Measurements from ENCODE around the gene SAMMSON.

GRCh38 chr3:70057426-70057825 lies 57.9 kb downstream of the SAMMSON start:
- TF ChIP-seq, protein P1, sequence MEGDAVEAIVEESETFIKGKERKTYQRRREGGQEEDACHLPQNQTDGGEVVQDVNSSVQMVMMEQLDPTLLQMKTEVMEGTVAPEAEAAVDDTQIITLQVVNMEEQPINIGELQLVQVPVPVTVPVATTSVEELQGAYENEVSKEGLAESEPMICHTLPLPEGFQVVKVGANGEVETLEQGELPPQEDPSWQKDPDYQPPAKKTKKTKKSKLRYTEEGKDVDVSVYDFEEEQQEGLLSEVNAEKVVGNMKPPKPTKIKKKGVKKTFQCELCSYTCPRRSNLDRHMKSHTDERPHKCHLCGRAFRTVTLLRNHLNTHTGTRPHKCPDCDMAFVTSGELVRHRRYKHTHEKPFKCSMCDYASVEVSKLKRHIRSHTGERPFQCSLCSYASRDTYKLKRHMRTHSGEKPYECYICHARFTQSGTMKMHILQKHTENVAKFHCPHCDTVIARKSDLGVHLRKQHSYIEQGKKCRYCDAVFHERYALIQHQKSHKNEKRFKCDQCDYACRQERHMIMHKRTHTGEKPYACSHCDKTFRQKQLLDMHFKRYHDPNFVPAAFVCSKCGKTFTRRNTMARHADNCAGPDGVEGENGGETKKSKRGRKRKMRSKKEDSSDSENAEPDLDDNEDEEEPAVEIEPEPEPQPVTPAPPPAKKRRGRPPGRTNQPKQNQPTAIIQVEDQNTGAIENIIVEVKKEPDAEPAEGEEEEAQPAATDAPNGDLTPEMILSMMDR (conservative IDR thresholded peaks at IDR 0.05 in 1 of 2, IDR thresholded peaks at IDR 0.05 in 1 of 2; ENCODE audit: low read depth in 1 of 2, low read length in 2 of 2): no peak
- TF ChIP-seq EZH2 (IDR thresholded peaks at IDR 0.05; ENCODE audit: low read length, missing control alignments): no peak

Measured in fibroblast of lung (primary cell).